ENCODE measurements around the gene PARS2.

PARS2 gene

GRCh38 chr1:54743416-54744226 is 20.7 kb downstream of the PARS2 start:
- Histone ChIP-seq H3K9ac (ENCODE audit: low read depth, low read length) (no peak overlapping the region), H3K4me1 (ENCODE audit: insufficient read depth, low read length) (no peaks in the 10 kb centered on the region), H3K9me3 (ENCODE audit: insufficient read depth, low read depth, low read length) (no peaks in the 10 kb centered on the region), H3K27ac (ENCODE audit: low read length) (no peak overlapping the region), H3K36me3 (ENCODE audit: insufficient read depth, low read depth, low read length) (peaks cover 38% of the 10 kb centered on the region), H3K4me3 (ENCODE audit: low read length) (no peak overlapping the region), H3K27me3 (ENCODE audit: insufficient read depth, low read length) (no peaks in the 10 kb centered on the region)

GRCh38 chr1:54742282-54742681 is 22.0 kb downstream of the PARS2 start:
- Histone ChIP-seq H3K4me3 (ENCODE audit: low read length) (no peak overlapping the region), H3K27ac (ENCODE audit: low read length) (no peak overlapping the region), H3K27me3 (ENCODE audit: insufficient read depth, low read length) (no peaks in the 10 kb centered on the region), H3K4me1 (ENCODE audit: insufficient read depth, low read length) (no peaks in the 10 kb centered on the region), H3K9ac (ENCODE audit: low read depth, low read length) (no peak overlapping the region), H3K36me3 (ENCODE audit: insufficient read depth, low read depth, low read length) (peaks cover 49% of the 10 kb centered on the region), H3K9me3 (ENCODE audit: insufficient read depth, low read depth, low read length) (no peaks in the 10 kb centered on the region)

- no peaks in the 10 kb centered on the region for H3K4me1 ChIP-seq (ENCODE audit: insufficient read depth, low read length)
- peaks cover 57% of the 10 kb centered on the region for H3K36me3 ChIP-seq (ENCODE audit: insufficient read depth, low read depth, low read length)
- no peaks in the 10 kb centered on the region for H3K9me3 ChIP-seq (ENCODE audit: insufficient read depth, low read depth, low read length)
- H3K27me3 ChIP-seq (ENCODE audit: insufficient read depth, low read length), result no peaks in the 10 kb centered on the region
- H3K4me3 ChIP-seq (ENCODE audit: low read length), result no peak overlapping the region
- H3K9ac ChIP-seq (ENCODE audit: low read depth, low read length), result no peak overlapping the region
- no peak overlapping the region for H3K27ac ChIP-seq (ENCODE audit: low read length)
Measured at GRCh38 chr1:54741531-54741930, 22.8 kb downstream of the PARS2 start.

DNA sequence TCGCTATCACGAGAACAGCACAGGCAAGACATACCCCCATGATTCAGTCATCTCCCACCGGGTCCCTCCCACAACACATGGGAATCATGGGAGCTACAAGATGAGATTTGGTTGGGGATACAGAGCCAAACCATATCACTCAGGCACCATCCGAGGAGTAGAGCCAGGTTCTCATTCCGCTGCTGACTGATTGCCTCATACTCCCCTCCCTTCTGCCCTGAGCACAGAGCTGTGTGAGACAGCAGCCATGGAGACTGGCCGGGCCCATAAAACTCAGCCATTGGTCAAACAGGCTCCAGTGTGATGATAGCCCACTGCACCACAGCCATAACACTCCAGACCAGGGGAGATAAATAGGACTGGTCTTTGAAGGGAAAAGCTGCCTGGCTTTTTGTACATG is 26.1 kb downstream of the PARS2 start:
- Histone ChIP-seq H3K9ac (ENCODE audit: low read depth, low read length) (no peak overlapping the region), H3K36me3 (ENCODE audit: insufficient read depth, low read depth, low read length) (peaks cover 85% of the 10 kb centered on the region), H3K4me1 (ENCODE audit: insufficient read depth, low read length) (no peaks in the 10 kb centered on the region), H3K27me3 (ENCODE audit: insufficient read depth, low read length) (no peaks in the 10 kb centered on the region), H3K9me3 (ENCODE audit: insufficient read depth, low read depth, low read length) (no peaks in the 10 kb centered on the region), H3K27ac (ENCODE audit: low read length) (no peak overlapping the region), H3K4me3 (ENCODE audit: low read length) (no peak overlapping the region)

DNA sequence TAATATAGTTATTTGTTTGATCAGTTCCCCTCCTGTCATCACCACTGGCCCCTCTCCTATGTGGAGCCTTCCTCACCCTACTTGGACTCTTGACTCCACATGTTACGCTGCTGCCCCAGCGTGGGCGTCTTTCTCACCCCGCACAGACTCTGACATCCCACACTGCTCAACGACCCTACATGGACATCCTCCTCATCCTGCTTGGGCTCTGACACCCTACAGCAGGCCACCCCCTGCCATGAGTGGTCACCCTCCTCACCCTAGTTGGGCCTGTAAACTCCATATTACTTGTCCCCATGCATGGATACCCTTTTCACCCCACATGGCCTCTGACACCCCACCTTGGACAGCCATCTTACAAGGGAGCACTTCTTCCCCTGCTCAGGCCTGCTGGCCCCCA is 27.6 kb downstream of the PARS2 start:
- no peaks in the 10 kb centered on the region for H3K4me1 ChIP-seq (ENCODE audit: insufficient read depth, low read length)
- H3K9me3 ChIP-seq (ENCODE audit: insufficient read depth, low read depth, low read length), result no peaks in the 10 kb centered on the region
- no peak overlapping the region for H3K4me3 ChIP-seq (ENCODE audit: low read length)
- H3K9ac ChIP-seq (ENCODE audit: low read depth, low read length), result no peak overlapping the region
- H3K36me3 ChIP-seq (ENCODE audit: insufficient read depth, low read depth, low read length), result peaks cover 84% of the 10 kb centered on the region
- no peak overlapping the region for H3K27ac ChIP-seq (ENCODE audit: low read length)
- no peaks in the 10 kb centered on the region for H3K27me3 ChIP-seq (ENCODE audit: insufficient read depth, low read length)

DNA sequence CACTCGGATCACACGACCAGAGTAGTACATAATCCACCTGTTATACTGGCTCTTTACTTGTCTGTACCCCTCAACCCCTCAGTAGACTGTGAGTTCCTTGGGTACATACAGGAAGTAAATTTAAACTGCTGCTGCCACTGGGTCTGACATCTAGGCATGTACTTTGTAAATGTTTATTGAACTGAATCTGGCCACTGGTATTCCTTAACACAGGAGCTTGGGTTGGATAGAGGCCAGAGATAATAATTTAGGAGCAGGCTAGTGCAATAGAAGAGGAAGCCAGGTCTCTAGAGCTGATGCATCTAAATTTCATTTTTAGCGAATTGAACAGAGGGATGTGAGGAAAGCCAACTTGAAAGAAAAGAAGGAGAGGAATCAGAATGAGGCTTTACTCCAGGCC is 36.3 kb downstream of the PARS2 start:
- no peak overlapping the region for H3K4me3 ChIP-seq (ENCODE audit: low read length)
- no peaks in the 10 kb centered on the region for H3K4me1 ChIP-seq (ENCODE audit: insufficient read depth, low read length)
- H3K27ac ChIP-seq (ENCODE audit: low read length), result no peak overlapping the region
- H3K9ac ChIP-seq (ENCODE audit: low read depth, low read length), result no peak overlapping the region
- H3K36me3 ChIP-seq (ENCODE audit: insufficient read depth, low read depth, low read length), result peaks cover 94% of the 10 kb centered on the region
- H3K9me3 ChIP-seq (ENCODE audit: insufficient read depth, low read depth, low read length), result peaks cover 4% of the 10 kb centered on the region; the same call in 1 of the 2 replicates
- H3K27me3 ChIP-seq (ENCODE audit: insufficient read depth, low read length), result no peaks in the 10 kb centered on the region

DNA sequence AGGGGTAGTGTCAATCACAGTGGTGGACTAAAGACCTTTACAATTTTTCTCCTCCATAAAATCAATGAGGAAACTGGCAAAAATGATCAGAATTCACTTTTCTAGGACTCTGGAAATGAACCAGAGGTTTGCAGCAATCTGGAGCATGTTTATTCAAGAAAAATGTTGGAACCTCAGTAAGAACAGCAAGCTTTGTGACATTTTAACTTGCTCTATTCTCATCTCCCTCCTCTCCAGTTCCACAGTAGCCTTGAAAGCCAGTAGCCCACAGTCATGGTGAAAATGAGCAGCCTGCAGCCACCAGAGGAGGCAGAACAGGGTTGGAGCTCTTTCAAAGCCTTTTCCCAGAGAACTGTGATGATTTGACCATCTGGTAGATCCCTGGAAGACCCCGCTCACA is 39.6 kb downstream of the PARS2 start:
- Histone ChIP-seq H3K27me3 (ENCODE audit: insufficient read depth, low read length) (no peaks in the 10 kb centered on the region), H3K4me3 (ENCODE audit: low read length) (no peak overlapping the region)

GRCh38 chr1:54723985-54724384 is 40.3 kb downstream of the PARS2 start:
- Histone ChIP-seq H3K36me3 (ENCODE audit: insufficient read depth, low read depth, low read length) (peaks cover 93% of the 10 kb centered on the region), H3K9ac (ENCODE audit: low read depth, low read length) (no peak overlapping the region), H3K4me3 (ENCODE audit: low read length) (no peak overlapping the region), H3K27me3 (ENCODE audit: insufficient read depth, low read length) (no peaks in the 10 kb centered on the region), H3K4me1 (ENCODE audit: insufficient read depth, low read length) (no peaks in the 10 kb centered on the region), H3K9me3 (ENCODE audit: insufficient read depth, low read depth, low read length) (peaks cover 4% of the 10 kb centered on the region; the same call in 1 of the 2 replicates), H3K27ac (ENCODE audit: low read length) (no peak overlapping the region)

More for the DNA sequence above, 39.6 kb downstream of the PARS2 start:
- peaks cover 93% of the 10 kb centered on the region for H3K36me3 ChIP-seq (ENCODE audit: insufficient read depth, low read depth, low read length)
- no peaks in the 10 kb centered on the region for H3K4me1 ChIP-seq (ENCODE audit: insufficient read depth, low read length)
- no peak overlapping the region for H3K9ac ChIP-seq (ENCODE audit: low read depth, low read length)
- no peak overlapping the region for H3K27ac ChIP-seq (ENCODE audit: low read length)
- peaks cover 4% of the 10 kb centered on the region; the same call in 1 of the 2 replicates for H3K9me3 ChIP-seq (ENCODE audit: insufficient read depth, low read depth, low read length)

DNA sequence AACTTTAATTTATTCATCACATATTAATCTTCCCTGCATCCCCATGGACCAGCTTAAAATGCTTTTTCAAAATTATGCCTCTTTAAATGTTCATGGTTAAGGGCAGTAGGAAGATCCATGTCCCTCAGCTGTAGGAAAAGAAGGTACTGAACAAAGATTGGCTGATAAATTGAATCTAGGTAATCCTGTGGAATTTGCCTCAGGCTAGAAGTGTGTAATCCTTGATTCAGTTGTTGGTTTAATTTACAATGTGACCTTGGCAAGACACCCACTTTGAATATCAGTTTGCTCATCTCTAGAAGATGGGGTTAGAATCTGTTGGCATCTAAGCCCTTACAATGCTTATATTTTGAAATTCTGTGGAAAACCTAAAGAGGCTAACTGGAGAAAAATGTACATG is 42.6 kb downstream of the PARS2 start:
- Histone ChIP-seq H3K4me1 (ENCODE audit: insufficient read depth, low read length) (0 out of 2 replicates have a peak, but pooled peaks cover 1% of the 10 kb centered on the region), H3K36me3 (ENCODE audit: insufficient read depth, low read depth, low read length) (peaks cover 86% of the 10 kb centered on the region), H3K9me3 (ENCODE audit: insufficient read depth, low read depth, low read length) (peaks cover 4% of the 10 kb centered on the region; the same call in 1 of the 2 replicates), H3K4me3 (ENCODE audit: low read length) (no peak overlapping the region), H3K27me3 (ENCODE audit: insufficient read depth, low read length) (no peaks in the 10 kb centered on the region), H3K27ac (ENCODE audit: low read length) (no peak overlapping the region), H3K9ac (ENCODE audit: low read depth, low read length) (no peak overlapping the region)

- peaks cover 8% of the 10 kb centered on the region for H3K27me3 ChIP-seq (ENCODE audit: insufficient read depth, low read length)
- peak overlapping the region; percentile 90 for H3K9ac ChIP-seq (ENCODE audit: low read depth, low read length)
- H3K4me1 ChIP-seq (ENCODE audit: insufficient read depth, low read length), result peaks cover 8% of the 10 kb centered on the region; the same call in 1 of the 2 replicates
- H3K9me3 ChIP-seq (ENCODE audit: insufficient read depth, low read depth, low read length), result no peaks in the 10 kb centered on the region
- peak overlapping the region; percentile 38 for H3K27ac ChIP-seq (ENCODE audit: low read length)
- H3K36me3 ChIP-seq (ENCODE audit: insufficient read depth, low read depth, low read length), result peaks cover 33% of the 10 kb centered on the region
- H3K4me3 ChIP-seq (ENCODE audit: low read length), result peak overlapping the region; percentile 90
Measured at GRCh38 chr1:54716299-54717047, 47.9 kb downstream of the PARS2 start.

- no peaks in the 10 kb centered on the region for H3K9me3 ChIP-seq (ENCODE audit: insufficient read depth, low read depth, low read length)
- H3K36me3 ChIP-seq (ENCODE audit: insufficient read depth, low read depth, low read length), result peaks cover 25% of the 10 kb centered on the region
- H3K4me1 ChIP-seq (ENCODE audit: insufficient read depth, low read length), result peaks cover 8% of the 10 kb centered on the region; the same call in 1 of the 2 replicates
- peak within 1 kb of the TSS; percentile 38 for H3K27ac ChIP-seq (ENCODE audit: low read length)
- peak within 1 kb of the TSS; percentile 90 for H3K4me3 ChIP-seq (ENCODE audit: low read length)
- H3K27me3 ChIP-seq (ENCODE audit: insufficient read depth, low read length), result peaks cover 14% of the 10 kb centered on the region
- H3K9ac ChIP-seq (ENCODE audit: low read depth, low read length), result peak within 1 kb of the TSS; percentile 90
Measured at GRCh38 chr1:54715493-54716298, 48.6 kb downstream of the PARS2 start, which contains the start of gene TTC4. TTC4 (plus strand) TSS chr1:54715861; CDS start chr1:54715909, 48 bp downstream.

All from iPS-20b (cell line).